BJ (cell line): ENCODE measurements around the gene EPB41L4B. TPM values are rescaled to one million over a fixed set of nuclear protein-coding genes. Genes with fewer than 3 reads are reported as not detected.

Experiments used
- CTCF ChIA-PET: fragments of 350-600 bp; formaldehyde crosslinking; extraction: SDS; loops from one replicate; lab custom pipeline; 2021; ENCODE audit warnings: antibody characterized with exemption, inconsistent platforms; lab: Yijun Ruan, JAX
- POLR2A ChIA-PET: fragments of 300-600 bp; sonication (Branson Sonifier 250); formaldehyde crosslinking; extraction: SDS; loops from one replicate; lab custom pipeline; 2021; ENCODE audit warnings: antibody characterized with exemption; lab: Charles Lee
- DNase-seq: peaks from one replicate; pipeline ENCODE4 v3.0.0-alpha.2; 2011; ENCODE audit warnings: low read depth
- H3K27me3 ChIP-seq: 2 replicates; pipeline ENCODE4 v1.6.0; 2011; ENCODE audit warnings: low read length; ENCODE audit not compliant: control insufficient read depth, insufficient read depth
- H3K36me3 ChIP-seq: 2 replicates; pipeline ENCODE4 v1.5.1; 2011; ENCODE audit warnings: low read length; ENCODE audit not compliant: control insufficient read depth, insufficient read depth
- H3K4me3 ChIP-seq: 2 replicates; pipeline ENCODE4 v1.5.1; 2011; ENCODE audit warnings: low read depth, mild to moderate bottlenecking, control low read depth, low read length
- CTCF ChIP-seq: IDR thresholded peaks from 2 replicates; pipeline ENCODE4 v1.5.1; 2011; ENCODE audit warnings: low read depth, mild to moderate bottlenecking, control low read depth, inconsistent platforms, low read length, moderate library complexity; ENCODE audit not compliant: insufficient read depth
- polyA plus RNA-seq: library from polyadenylated mRNA; depleted of rRNA; stranded (reverse); fragments of >200 nt; gene quantifications from 2 replicates; pipeline ENCODE4 v1.2.3, GENCODE V29; 2011

Gene EPB41L4B
- polyA plus RNA-seq, 1 experiment = 0.21 TPM

DNA sequence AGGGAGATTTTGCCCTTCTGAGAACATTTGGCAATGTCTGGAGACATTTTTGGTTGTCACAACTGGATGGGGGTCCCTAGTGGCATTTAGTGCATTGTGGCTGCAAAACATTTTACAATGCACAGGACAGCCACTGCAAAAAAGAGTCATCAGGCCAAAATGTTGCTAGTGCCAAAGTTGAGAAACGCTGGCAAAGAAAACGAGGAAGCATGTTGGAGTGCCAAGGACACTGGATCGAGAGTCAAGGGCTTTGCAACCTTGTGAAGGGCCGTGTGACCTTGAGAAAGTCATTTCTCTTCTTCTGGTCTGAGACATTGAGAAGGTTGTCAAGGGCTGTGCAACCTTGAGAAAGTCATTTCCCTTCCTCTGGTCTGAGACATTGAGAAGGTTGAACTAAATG lies 108.1 kb downstream of the EPB41L4B start:
- Histone ChIP-seq H3K27me3 (peaks cover 6% of the 10 kb centered on the region), H3K4me3 (no peak overlapping the region), H3K36me3 (no peaks in the 10 kb centered on the region)
- CTCF ChIA-PET = no interaction called here
- no peak for DNase-seq
- TF ChIP-seq CTCF = no peak
- POLR2A ChIA-PET = no interaction called here

DNA sequence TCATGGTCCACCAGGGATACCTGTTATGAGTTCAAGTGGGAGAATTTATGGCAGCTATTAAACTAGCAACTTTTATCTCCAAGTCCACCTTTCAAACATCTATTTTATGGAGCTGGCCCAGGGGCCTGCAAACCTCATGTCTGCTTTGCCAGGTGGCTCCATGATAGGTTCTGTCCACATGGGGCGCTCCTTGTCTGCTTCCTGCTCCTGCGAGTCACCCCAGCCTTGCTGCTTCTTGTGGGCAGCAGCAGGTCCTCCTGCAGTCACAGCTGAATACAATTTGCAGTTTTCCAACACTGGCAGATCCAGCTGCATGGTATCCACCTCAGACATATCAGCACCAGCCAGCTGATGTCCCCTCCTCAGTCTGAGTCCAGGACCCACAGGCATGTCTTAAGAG lies 114.2 kb downstream of the EPB41L4B start:
- no peaks in the 10 kb centered on the region for H3K36me3 ChIP-seq
- H3K4me3 ChIP-seq = no peak overlapping the region
- H3K27me3 ChIP-seq = peaks cover 1% of the 10 kb centered on the region; the same call in 1 of the 2 replicates
- ChIA-PET POLR2A (no interaction called here), CTCF (interaction anchor here (0.7 to 2.3 kb wide), 3 partner anchors 8 to 511 kb away, joined by 3 to 6 read pairs (median 3); no protein-coding TSS in a partner anchor)
- no peak for DNase-seq
- TF ChIP-seq CTCF = peak; percentile 17; the same call in 1 of the 2 replicates

- POLR2A ChIA-PET = no interaction called here
- Histone ChIP-seq H3K36me3 (no peaks in the 10 kb centered on the region), H3K27me3 (peaks cover 1% of the 10 kb centered on the region; the same call in 1 of the 2 replicates), H3K4me3 (no peak overlapping the region)
- DNase-seq = no peak
- no peak for TF ChIP-seq CTCF
- CTCF ChIA-PET = interaction anchor here (2.3 kb wide), 1 partner anchor 9 kb away, joined by 6 read pairs; no protein-coding TSS in a partner anchor
Measured at GRCh38 chr9:109205526-109205925, 115.3 kb downstream of the EPB41L4B start.

DNA sequence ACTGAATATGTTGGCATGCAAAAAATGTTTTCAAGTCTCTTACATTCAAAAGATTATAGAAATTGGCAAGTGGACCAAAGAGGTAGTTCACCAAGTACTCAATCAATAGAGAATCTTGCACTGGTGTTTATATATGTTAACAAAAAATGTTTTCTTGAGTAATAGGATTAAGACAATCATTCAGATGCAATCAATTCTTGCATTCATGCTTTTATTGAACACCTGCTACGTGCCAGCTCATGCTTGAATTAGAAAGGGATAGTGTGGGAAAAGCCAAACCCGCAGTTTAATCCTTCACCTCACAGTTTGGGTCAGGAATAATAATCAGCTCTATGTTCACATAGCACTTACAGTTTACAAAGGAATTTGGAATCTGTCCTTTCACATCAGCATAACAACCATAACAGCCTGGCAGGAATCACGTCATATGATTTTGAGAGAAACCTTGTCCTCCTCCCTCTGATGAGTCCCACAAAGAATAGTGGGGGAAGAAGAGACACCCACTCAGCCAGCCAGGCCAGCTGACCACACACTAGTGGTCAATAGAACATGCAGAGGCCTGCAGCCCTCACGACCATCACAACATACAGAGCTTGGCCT lies 117.0 kb downstream of the EPB41L4B start:
- POLR2A ChIA-PET = no interaction called here
- TF ChIP-seq CTCF = no peak
- H3K4me3 ChIP-seq = no peak overlapping the region
- no peaks in the 10 kb centered on the region for H3K36me3 ChIP-seq
- DNase-seq = no peak
- CTCF ChIA-PET = no interaction called here
- H3K27me3 ChIP-seq = peaks cover 3% of the 10 kb centered on the region

DNA sequence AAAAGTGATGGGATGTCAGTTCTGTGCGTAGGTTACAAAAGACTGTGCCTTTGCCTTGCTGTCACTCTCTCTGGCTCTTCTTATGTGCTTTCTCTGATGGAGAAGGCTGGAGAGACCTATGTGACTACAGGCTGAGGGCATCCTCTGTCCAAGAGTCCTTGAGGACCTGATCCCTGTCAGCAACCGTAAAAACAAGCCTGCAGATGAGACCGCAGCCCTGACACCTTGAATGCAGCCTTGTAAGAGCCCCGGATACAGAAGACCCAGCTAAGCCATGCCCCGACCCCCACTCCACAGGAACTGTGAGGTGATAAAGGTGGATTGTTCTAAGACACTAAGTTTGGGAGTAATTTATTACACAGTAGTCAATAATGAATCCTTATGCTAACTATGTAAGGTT lies 121.2 kb downstream of the EPB41L4B start:
- DNase-seq = no peak
- CTCF ChIA-PET = no interaction called here
- H3K4me3 ChIP-seq = no peak overlapping the region
- TF ChIP-seq CTCF = no peak
- peaks cover 5% of the 10 kb centered on the region for H3K27me3 ChIP-seq
- POLR2A ChIA-PET = no interaction called here
- no peaks in the 10 kb centered on the region for H3K36me3 ChIP-seq
